Measurements from ENCODE around the gene ELP4.

The ELP4 gene

DNA sequence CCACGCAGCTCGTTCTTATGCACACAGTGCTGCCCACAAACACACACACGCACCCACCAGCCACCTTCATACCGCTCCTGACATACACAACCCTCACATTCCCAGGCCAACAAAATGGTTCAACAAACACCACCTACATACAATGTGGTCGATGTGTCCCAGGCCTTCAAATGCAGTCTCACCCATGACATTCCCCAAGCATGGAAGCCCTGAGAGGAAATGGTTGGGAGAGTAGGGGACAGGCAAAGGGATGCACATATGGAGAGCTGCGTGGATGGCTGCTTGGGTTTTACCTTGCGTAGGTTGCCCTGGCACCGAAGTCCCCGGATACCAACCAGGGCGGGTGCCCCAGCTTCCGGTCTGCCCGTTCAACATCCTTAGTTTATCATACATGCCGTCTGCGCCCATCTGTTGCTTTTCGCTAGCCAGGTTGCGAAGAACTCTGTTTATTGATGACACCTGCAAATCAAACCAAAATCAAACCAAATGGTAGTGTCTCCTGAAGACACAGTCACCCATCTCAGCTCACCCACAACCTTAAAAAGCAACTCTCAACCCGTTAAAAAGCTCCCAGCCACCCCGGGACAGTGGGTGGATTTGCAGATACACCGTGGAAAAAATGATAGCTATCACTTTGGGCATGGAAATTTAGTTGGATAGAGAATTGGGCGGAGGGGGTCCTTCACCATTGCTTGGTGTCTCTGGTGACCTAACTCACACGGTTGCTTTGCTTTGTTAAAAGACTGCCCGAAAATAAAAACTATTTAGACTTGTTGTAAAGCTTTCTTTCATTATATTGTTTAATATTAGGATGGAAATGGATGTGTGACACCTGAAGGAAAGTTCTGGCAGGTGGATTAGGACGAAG is 291.1 kb downstream of the ELP4 start:
- DNase-seq (ENCODE audit: low read depth in 2 of 2), result no peak

DNA sequence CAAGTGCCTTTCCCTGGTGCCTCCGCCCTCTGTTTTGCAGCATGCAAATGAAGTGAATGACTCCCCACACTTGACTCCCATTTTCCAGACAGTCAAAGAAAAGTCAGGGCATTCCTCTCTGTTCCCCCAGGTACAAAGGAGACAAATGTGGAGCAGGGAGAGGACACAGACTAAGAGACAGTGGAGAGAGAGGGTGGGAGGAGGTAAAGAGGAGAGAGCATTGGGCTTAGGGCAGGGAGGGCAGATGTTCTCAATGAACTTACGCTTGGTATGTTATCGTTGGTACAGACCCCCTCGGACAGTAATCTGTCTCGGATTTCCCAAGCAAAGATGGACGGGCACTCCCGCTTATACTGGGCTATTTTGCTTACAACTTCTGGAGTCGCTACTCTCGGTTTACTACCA is 291.7 kb downstream of the ELP4 start:
- no peak for DNase-seq (ENCODE audit: low read depth in 2 of 2)

DNA sequence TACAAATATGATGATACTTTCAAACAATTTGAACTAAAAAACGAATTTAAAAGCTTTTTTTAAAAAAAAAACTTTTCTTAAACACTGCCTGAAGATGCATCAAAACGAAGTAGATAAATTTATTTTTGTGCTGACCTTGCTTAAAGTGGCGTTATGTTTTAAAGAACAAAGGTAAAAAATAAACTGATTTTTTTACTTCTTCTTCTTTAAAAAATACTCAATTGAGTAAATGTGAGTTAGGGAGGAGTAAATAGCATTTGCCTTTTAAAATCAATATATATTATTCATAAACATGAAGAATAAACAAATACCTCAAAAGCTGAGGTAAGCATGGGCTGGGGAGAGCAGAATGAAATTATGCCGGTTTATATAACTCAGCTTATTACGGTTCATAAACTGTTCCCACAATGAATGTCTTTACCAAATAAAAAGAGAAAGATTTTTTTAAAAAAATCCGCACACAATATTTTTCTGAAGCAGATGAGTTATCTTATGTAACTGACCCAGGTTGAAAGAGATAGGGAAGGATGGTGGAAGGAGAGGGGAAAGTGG is 292.5 kb downstream of the ELP4 start:
- no peak for DNase-seq (ENCODE audit: low read depth in 2 of 2)

DNA sequence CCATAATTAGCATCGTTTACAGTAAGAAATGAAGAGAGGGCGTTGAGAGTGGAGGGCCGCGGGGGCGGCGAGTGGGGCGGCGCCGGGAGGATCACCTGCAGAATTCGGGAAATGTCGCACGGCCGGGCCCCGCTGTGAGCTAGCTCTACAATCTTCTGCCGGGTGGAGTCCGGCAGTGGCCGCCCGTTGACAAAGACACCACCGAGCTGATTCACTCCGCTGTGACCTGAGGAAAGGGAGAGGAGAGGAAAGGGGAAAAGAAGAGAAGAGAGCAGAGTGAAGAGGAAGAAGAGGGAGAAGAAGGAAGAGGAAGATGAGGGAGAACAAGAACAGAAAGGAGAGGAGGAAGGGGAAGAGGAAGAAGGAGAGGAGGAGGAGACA is 293.0 kb downstream of the ELP4 start:
- DNase-seq (ENCODE audit: low read depth in 2 of 2), result no peak

DNA sequence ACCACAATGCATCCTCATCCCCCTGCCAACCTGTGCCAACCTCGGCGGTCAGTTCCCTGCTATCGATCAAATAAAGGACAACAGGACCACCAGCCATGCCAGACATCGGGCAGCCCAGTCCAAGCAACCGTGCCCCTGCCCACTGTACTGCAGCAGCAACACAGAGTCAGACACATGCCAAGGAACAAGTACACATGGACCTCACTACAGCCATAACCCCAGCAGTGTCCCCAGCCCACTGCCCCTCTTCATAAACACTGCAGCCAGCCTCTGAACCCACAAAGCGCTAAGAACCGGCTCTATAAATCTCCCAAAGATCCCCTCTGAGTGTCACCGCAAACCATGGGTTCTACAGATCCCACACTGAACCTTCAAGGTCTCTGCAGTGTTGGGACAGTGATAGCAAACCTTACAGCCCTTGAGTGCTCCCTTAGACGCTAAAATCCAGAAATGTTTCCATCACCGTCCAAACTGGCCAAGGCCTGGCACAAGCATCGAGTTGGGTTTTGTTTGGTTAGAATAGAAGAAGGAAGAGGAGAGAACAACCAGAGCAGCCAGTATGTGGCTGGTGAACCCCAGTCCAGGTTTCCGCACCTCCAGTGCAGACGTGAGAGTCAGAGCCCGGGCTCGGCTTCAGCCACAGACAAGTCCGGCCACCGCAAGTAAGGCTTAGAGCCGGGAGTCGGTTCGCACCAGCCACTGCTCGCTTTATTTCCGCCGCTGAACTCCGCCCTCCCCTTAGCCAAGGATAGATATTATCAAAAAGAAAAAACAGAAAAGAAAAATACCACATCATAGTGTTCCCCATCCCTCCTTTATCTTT is 293.6 kb downstream of the ELP4 start:
- no peak for DNase-seq (ENCODE audit: low read depth in 2 of 2)

DNA sequence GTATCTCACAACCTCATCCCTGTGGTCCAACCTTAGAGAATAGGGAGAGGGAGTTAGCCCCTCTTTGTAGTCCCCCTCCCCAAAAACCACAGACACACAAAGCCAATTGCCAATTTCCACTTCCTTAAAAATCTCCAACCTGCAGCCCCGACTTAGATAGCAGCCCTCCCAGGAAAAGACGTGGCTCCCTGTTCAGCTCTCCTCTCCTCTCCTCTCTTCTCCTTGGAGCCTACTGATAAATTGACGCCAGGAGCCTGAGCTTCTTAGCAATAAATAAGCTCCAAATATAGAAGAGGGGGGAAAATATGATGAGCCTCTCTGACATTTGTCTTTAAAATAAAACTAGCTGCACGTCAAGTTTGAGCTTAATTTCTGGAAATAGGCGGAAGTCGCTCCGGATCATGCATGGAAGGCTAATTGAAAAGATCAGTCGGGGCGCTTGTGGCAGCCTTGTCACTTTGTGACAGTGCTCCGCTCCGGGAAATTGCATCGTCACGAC is 294.3 kb downstream of the ELP4 start:
- no peak for DNase-seq (ENCODE audit: low read depth in 2 of 2)

DNA sequence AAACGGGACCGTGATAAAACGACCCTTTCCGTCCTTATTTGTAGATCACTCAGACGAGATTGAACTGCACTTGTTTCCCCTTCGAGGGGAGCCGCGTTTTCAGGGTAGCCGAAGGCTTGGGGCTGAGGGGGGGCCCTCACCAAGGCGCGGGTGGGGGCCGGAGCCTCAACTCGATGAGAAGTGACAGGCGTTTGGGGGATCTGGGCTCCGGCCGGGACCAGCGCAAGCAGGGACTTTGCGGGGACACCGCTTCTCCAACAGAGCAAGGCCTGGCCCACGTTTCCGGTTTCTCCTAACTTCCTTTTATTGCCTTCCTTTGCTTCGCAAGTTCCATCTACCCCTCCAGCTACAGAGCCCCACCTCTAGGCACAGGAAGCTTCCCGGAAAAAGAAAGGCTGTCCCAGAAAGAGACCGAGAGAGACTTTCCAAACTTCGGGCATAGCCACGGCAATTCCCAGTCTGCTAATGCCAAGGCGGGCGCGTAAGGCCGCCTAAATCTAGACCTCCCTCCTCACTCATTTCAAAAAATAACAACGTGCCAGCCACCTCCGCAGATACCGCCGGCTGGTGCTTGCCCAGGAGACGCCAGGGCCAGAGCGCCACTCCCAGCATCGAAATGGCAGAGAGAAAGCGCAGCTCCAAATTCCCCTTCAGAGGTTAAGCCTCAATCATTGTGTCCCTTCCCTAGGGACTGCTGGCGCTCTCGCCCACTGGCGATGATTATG is 294.9 kb downstream of the ELP4 start:
- no peak for DNase-seq (ENCODE audit: low read depth in 2 of 2)

DNA sequence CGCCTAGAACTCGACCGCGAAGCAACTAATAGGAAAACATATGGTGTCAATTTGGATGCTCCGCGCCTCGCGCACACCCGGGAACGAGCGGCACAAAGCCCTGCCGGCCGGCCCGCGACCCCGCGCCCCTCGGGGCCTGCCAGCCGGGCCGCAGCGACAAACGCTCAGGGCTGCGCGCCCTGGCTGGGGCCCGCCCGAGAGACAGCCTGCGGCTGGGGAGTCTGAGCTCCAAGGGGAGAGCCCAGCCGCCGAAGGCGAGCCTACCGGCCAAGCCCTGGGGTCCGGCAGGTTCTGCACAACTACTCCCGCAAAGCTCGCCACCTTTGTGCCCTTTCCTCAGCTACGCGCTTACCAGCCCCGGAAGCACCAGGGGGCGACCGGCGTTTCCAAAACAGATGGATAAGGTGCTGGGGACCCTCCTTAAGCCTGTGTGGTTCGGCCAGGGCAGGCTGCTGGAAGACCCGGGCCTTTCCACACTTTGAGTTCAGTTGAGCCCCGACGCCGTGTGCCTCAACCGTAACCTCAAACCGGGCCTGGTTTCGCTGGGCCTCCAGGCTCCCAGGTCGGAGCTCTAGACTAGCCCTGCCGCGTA is 295.6 kb downstream of the ELP4 start:
- no peak for DNase-seq (ENCODE audit: low read depth in 2 of 2)

DNA sequence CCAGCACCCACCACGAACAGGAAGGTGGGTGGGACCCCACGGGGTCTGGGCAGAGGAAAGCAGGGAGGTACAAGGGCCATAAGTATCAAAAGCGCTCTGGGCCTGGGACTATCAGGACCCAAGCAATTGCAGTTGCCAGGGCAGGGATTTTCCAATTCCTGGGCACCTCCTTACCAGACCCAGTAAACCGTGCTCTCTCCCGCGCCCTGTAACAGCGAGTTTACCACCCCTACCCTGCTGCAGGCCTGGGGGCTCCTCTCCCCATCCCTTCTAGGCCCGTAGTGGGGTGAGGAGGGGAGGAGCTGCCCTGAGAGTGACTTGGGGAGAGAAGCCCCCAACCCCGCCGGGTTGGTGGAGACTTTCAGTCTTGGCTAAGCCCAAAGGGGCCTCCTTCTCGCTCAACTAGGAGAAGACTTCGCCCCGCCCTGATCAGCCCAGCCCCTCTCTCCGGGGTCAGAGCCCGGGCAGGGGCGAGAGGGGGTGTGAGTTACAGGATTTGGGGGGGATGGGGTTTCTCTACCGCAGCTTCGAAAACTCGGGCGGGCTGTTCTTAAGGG is 296.1 kb downstream of the ELP4 start:
- DNase-seq (ENCODE audit: low read depth in 2 of 2), result no peak

DNA sequence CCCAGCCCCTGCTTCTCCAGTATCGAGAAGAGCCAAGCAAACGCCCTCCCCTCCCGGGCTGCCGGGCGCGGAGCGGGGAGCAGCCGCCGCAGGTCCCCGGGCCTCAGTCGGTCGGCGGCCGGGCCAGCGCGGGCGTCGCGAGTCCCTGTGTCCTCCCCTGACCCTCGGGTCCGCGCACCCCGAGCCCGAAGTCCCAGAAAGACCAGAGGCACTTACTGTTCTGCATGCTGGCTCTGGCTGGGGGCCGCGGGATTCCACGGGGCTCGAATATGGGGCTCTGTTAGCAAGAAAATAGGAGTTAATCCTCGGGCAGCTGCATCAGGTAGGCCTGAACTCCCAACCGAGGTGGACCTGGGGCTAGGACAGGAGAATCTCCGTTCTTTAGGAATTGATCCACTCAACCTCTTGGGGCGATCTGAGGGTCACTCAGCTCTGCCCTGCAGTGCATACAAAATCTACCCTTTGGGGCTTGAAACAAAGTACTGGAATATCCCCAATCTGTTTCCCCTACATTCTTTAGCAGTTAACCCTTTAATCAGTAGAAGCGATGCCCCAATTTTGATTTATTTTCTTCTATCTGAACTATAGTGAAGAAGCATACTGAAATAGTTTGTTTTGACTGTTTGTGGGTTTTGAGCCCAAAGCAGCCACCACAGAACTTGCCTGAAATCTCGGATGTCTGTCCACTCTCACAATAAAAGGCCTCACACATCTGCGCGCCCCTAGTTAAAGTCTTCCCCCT is 296.8 kb downstream of the ELP4 start:
- no peak for DNase-seq (ENCODE audit: low read depth in 2 of 2)

DNA sequence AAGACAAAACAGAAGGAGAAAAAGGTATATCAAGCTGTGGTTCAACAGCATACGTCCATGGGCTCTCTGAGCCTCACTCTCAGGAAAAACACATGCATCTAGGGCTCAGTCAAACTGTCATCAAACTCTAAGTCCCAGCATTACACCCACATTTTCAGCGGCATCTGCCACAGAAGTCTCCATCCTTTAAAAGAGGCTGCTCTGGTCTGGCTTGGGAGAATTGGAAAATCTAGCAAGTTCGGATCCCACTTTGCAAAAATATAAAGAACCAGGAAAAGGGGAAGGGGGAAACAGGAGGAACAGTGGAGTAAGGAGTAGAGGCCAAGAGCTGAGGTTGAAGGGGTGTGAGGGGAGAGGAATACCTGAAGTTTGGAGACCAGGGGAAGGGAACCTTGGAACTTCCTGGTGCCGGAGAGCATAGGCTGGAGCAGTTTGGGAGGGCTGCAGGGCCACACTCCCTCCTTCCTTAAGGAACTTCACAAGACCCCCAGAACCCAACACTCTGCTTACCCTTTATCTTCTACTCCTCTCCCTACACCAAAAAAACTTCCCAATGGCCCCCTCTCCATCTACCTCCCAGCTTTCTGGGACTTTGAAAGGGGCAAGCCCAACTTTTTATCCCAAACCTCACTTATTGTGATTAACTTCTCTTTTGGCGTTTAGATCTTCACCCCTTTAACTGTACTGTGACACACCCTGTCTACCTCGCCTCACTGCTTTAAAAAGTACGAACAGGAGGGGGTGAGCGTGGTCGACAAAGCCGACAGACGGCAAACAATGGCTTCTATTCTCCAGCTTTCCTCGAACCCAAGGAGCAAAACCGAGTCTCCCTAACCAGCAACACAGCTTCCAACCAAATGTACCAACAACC is 297.6 kb downstream of the ELP4 start:
- DNase-seq (ENCODE audit: low read depth in 2 of 2), result no peak

DNA sequence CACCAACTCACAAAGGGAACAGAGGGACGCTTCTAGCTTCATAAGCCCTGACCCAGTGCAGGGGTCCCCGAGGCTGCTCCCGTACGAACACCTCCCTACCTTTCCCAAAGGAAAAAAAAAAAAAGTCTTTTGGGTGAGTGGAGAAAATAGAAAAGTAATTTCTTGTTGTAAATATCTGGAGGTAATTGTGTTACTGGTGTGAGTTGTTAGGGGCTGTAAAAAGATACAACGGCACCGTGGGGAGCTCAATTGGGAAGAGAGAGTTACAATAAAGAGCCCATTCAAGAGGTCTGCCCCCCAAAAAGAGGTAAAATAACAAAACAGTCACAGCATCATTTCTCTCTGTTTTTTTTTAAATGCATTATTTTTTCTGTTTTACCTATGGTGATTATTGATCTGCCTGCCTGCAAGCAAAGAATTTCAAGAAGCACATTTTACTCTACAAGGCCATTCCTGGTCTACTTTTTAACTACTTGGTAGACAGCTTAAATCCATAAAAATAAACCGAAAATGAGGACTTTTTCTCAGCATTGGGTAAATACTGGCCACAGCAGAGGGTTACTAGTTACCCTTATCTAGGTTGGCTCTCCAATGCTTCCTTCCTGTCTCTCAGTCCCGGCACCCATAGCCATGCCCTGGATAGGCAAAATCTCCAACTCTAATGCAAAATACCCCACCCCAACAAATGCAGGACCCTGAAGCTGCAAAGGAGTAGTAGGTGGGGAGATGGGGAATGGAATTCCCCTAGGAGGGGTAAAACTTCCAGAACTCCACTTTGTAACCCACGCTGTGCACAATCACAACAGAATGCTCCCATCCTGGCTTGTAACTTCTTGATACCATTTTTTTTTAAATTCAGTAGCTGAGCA is 298.5 kb downstream of the ELP4 start:
- DNase-seq (ENCODE audit: low read depth in 2 of 2), result no peak

DNA sequence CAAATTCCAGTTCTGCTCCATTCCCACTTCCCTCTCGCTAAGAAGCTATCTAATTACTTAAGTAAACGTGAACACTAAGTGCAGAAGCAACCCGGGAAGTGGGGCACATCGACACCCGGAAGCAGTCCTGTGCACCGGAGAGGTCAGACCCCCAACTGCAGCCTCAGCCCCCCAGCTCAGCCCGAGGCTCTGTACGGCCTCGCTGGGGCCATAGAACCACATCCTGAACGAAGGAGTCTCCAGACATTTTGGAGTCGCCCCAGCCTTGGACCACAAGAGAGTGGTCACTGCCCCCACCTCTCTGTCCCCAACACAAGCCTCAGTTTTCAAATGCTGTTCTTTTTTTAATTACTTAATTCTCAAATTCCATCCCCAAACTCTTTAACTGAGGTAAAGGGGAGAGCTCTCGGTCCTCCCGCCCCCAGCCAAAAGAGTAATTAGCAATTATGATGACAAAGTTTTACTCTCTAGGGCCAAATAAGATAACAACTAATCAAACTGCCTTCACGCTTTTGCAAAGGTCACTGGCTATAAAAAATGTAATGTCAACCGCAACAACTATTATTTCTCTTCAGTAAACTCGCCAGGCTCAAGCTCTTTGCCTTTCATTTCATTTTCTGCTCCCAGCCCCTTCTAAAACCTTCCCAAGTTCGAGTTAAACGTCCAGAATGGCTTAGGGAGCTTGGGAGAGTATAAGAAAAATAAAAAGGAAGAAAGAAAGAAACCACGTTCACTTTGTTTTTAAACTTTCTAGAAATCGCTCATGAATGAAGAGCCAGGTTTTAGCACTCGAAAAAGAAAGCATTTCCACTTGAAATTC is 299.4 kb downstream of the ELP4 start:
- no peak for DNase-seq (ENCODE audit: low read depth in 2 of 2)

DNA sequence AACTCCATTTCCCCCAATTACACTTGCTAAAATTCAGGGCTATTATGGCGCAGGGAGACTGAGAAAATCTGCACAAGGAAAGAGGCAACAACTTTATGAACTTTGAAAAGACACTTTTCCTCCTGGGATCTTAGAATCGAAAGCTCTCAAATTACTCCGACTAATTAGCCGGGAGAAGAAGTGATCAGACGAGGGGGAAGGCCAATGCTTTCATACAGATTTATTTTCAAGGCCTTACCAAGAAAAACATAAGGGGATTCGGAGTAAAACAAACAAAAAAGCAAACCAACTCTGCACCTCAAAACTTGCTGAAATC is 299.9 kb downstream of the ELP4 start:
- DNase-seq (ENCODE audit: low read depth in 2 of 2), result no peak

DNA sequence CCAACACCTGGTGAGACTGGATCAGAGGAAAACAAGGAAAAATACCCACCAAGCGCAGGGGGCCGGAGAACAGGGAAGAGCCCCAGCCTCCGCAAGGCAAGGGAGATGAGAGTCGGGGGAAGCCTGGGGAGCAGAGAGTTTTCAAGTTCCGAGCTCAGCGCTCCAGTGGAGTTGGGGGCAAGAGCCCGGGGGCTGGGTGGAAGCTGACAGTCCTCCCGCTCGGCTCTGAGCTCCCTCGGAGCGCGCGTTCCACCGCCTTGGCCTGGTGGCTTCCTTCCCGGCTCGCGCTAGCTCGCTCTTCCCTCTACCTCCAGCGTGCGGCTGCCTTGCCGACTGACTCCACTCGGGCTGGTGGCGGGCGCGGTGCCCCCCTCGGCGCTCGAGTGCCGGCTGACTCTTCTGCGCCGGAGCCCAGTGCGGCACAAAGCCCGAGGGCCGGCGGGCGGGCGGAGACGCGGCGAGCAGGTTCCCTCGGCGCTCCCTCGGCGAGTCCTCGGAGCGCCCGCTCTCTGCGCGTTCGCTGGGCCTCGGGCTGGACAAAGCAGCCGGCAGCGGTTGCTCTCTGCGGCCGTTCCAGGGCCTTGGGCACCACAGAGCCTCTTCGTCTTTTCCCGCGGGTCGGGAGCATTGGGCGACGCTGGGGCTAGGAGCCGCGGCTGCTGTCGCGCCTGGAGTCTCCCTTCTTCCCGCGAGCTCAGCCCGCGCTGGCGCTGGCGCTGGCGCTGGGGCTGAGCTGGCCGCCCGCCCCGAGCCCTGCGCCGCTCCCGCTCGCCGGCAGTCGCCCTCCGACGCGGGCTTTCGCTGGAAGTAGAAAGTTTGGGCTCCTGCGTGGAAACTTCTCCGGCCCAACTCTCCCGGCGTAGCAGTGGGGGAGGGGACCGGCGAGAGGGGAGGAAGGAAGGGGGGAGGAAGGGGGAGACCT is 300.6 kb downstream of the ELP4 start:
- no peak for DNase-seq (ENCODE audit: low read depth in 2 of 2)

DNA sequence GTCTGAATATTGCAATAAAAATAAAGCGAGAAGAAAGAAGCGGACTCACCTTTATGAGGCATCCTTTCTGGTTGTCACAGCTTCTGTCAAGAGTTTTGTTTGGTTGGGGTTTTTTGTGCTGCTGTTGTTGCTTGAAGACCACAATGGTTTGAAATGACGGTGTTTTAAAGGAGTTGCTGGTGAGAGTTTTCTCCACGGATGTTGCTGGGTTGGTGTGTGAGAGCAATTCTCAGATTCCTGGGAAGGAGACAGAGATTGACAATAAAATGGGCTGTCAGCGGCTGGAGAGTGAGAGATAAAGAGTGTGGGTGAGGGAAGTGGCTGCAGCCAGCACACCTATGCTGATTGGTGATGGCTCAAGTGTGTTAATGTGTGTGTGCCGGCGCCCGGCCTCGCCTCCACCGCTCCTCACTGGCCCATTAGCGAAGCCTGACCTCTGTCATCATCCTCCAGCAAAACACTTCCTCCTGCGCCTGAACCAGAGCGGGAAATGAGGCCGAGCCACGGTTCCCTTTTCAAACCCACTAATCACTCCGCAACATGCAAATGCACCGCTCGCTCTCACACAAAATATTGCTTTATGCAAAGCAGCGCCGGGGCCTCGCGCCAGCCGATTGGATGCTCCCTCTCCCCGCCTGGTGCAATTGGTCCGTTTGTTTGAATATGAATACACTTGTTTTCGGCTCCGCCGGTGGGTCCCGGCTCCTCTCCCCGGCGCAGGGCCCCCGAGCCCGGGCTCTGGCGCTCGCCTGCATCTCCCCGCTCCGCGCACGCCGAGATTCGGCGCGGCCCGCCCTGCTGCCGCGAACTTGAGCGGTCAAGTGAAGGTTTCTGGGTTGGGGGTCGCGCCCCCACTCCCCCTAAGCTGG is 301.4 kb downstream of the ELP4 start, which contains the start of gene PAX6:
PAX6 (minus strand) TSS at position 544 of the 869 bp plus-strand sequence. CDS start 4,911 bp downstream, outside the sequence.
- no peak for DNase-seq (ENCODE audit: low read depth in 2 of 2)

All from activated CD4-positive, alpha-beta T cell treated with anti-CD3 and anti-CD28 coated beads for 24 hours (primary cell).